ENCODE data around the gene GDF9. TPM values are rescaled to one million over a fixed set of nuclear protein-coding genes. Genes with fewer than 3 reads are reported as not detected.

GDF9 gene
- total RNA-seq, 1 experiment from 2014 or later, result 0.59 TPM

GRCh38 chr5:132884548-132884947, 18.3 kb upstream of the GDF9 start:
- no peak overlapping the region for H3K4me3 Mint-ChIP-seq (ENCODE audit: unreplicated experiment)
- no peaks in the 10 kb centered on the region for H3K9me3 Mint-ChIP-seq (ENCODE audit: unreplicated experiment)
- POLR2A ChIA-PET, result no interaction called here
- intact Hi-C loops (cut with micrococcal nuclease; ENCODE audit: unreplicated experiment), result loop anchor here (5.0 kb wide), 1 partner anchor 127 kb away; no protein-coding TSS in a partner anchor
- TF ChIP-seq CTCF (IDR thresholded peaks at IDR 0.05; ENCODE audit: insufficient read depth in 1 of 2, low read depth in 1 of 2, low read length in 1 of 2, severe bottlenecking in 1 of 2, unreplicated experiment in 1 of 2), result no peak
- BruUV-seq (replicated peaks), result no TSS peak
- no peak for DNase-seq
- no peak overlapping the region for H3K27ac Mint-ChIP-seq (ENCODE audit: unreplicated experiment)
- CTCF ChIA-PET, result interaction anchor here (0.7 kb wide), 1 partner anchor 64 kb away, joined by 5 read pairs; no protein-coding TSS in a partner anchor
- no peaks in the 10 kb centered on the region; the same call in 1 of the 2 replicates for H3K4me1 ChIP-seq
- no peak overlapping the region for H3K4me3 ChIP-seq (ENCODE audit: low read depth, low read length)
- H3K27me3 ChIP-seq (replicated peaks; ENCODE audit: control insufficient read depth, insufficient read depth, low read length), result no peaks in the 10 kb centered on the region
- peaks cover 14% of the 10 kb centered on the region for H3K4me1 Mint-ChIP-seq (ENCODE audit: low read depth, unreplicated experiment)
- H3K36me3 ChIP-seq (ENCODE audit: control insufficient read depth, insufficient read depth, low read length), result no peaks in the 10 kb centered on the region
- no peaks in the 10 kb centered on the region for H3K9me3 ChIP-seq
- peaks cover 92% of the 10 kb centered on the region for H3K36me3 Mint-ChIP-seq (ENCODE audit: insufficient read depth, unreplicated experiment)
- no peaks in the 10 kb centered on the region for H3K27me3 Mint-ChIP-seq (ENCODE audit: insufficient read depth, unreplicated experiment)

- H3K4me1 Mint-ChIP-seq (ENCODE audit: low read depth, unreplicated experiment), result peaks cover 14% of the 10 kb centered on the region
- H3K36me3 Mint-ChIP-seq (ENCODE audit: insufficient read depth, unreplicated experiment), result peaks cover 95% of the 10 kb centered on the region
- peak; percentile 70 to 74 for DNase-seq
- H3K9me3 Mint-ChIP-seq (ENCODE audit: unreplicated experiment), result no peaks in the 10 kb centered on the region
- no peak overlapping the region for H3K4me3 Mint-ChIP-seq (ENCODE audit: unreplicated experiment)
- intact Hi-C loops (cut with micrococcal nuclease; ENCODE audit: unreplicated experiment), result loop anchor here (1.0 to 5.0 kb wide), 4 partner anchors 10 to 126 kb away; partner anchors contain the start of genes GDF9, LEAP2, SHROOM1 and UQCRQ
- no peaks in the 10 kb centered on the region for H3K36me3 ChIP-seq (ENCODE audit: control insufficient read depth, insufficient read depth, low read length)
- ChIA-PET CTCF (interaction anchor here (0.6 to 1.2 kb wide), 7 partner anchors 17 to 146 kb away, joined by 4 to 16 read pairs (median 9); partner anchors contain the start of genes GDF9, KIF3A, SHROOM1 and UQCRQ), POLR2A (interaction anchor here (0.8 to 1.1 kb wide), 3 partner anchors 17 to 53 kb away, joined by 6 to 7 read pairs (median 7); partner anchors contain the start of genes GDF9, SHROOM1 and UQCRQ)
- no peaks in the 10 kb centered on the region for H3K9me3 ChIP-seq
- no peaks in the 10 kb centered on the region for H3K4me1 ChIP-seq
- no TSS peak for BruUV-seq (replicated peaks)
- TF ChIP-seq CTCF (IDR thresholded peaks at IDR 0.05; ENCODE audit: insufficient read depth in 1 of 2, low read depth in 1 of 2, low read length in 1 of 2, severe bottlenecking in 1 of 2, unreplicated experiment in 1 of 2), result peak; percentile 31 to 81
- no peaks in the 10 kb centered on the region for H3K27me3 Mint-ChIP-seq (ENCODE audit: insufficient read depth, unreplicated experiment)
- H3K27ac Mint-ChIP-seq (ENCODE audit: unreplicated experiment), result no peak overlapping the region
- no peak overlapping the region for H3K4me3 ChIP-seq (ENCODE audit: low read depth, low read length)
- H3K27me3 ChIP-seq (replicated peaks; ENCODE audit: control insufficient read depth, insufficient read depth, low read length), result no peaks in the 10 kb centered on the region
Observed at GRCh38 chr5:132883261-132883834, 17.1 kb upstream of the GDF9 start.

GRCh38 chr5:132877938-132878337, 11.7 kb upstream of the GDF9 start:
- ChIA-PET CTCF (no interaction called here), POLR2A (interaction anchor here (0.6 kb wide), 1 partner anchor 1972 kb away, joined by 4 read pairs; no protein-coding TSS in a partner anchor)
- Histone ChIP-seq H3K9me3 (no peaks in the 10 kb centered on the region), H3K36me3 (ENCODE audit: control insufficient read depth, insufficient read depth, low read length) (peaks cover 5% of the 10 kb centered on the region), H3K4me3 (ENCODE audit: low read depth, low read length) (no peak overlapping the region), H3K4me1 (peaks cover 24% of the 10 kb centered on the region), H3K27me3 (replicated peaks; ENCODE audit: control insufficient read depth, insufficient read depth, low read length) (no peaks in the 10 kb centered on the region)
- no peak for TF ChIP-seq CTCF (IDR thresholded peaks at IDR 0.05; ENCODE audit: insufficient read depth in 1 of 2, low read depth in 1 of 2, low read length in 1 of 2, severe bottlenecking in 1 of 2, unreplicated experiment in 1 of 2)
- intact Hi-C loops (cut with micrococcal nuclease; ENCODE audit: unreplicated experiment), result no loop called here
- no TSS peak for BruUV-seq (replicated peaks)
- H3K27ac Mint-ChIP-seq (ENCODE audit: unreplicated experiment), result no peak overlapping the region
- H3K36me3 Mint-ChIP-seq (ENCODE audit: insufficient read depth, unreplicated experiment), result peaks cover 76% of the 10 kb centered on the region
- no peaks in the 10 kb centered on the region for H3K27me3 Mint-ChIP-seq (ENCODE audit: insufficient read depth, unreplicated experiment)
- H3K9me3 Mint-ChIP-seq (ENCODE audit: unreplicated experiment), result no peaks in the 10 kb centered on the region
- no peak overlapping the region for H3K4me3 Mint-ChIP-seq (ENCODE audit: unreplicated experiment)
- peaks cover 14% of the 10 kb centered on the region for H3K4me1 Mint-ChIP-seq (ENCODE audit: low read depth, unreplicated experiment)
- no peak for DNase-seq

Measured in Caco-2 (cell line).